Testis (tissue), 3 donors: Measurements from ENCODE around the gene ABCF2. TPM values are rescaled to one million over a fixed set of nuclear protein-coding genes. Genes with fewer than 3 reads are reported as not detected.

Experiments used
- DNase-seq: peaks from one replicate; pipeline ENCODE4 v3.0.0-alpha.2; 2019
- H3K27ac ChIP-seq, 2 donors: fragments of 200-600 bp; sonication (generic); one replicate each; pipeline ENCODE4 v1.5.1; 2019
- H3K27me3 ChIP-seq: fragments of 200-600 bp; sonication (generic); one replicate; pipeline ENCODE4 v1.5.1; 2019
- H3K36me3 ChIP-seq: fragments of 200-600 bp; sonication (generic); one replicate; pipeline ENCODE4 v1.5.1; 2017; ENCODE audit warnings: low read depth; ENCODE audit errors: missing control alignments
- H3K4me1 ChIP-seq: fragments of 200-600 bp; sonication (generic); one replicate; pipeline ENCODE4 v1.5.1; 2019
- H3K4me3 ChIP-seq, 2 donors: fragments of 200-600 bp; sonication (generic); one replicate each; pipeline ENCODE4 v1.5.1; 2017 to 2019
- H3K9me3 ChIP-seq: fragments of 200-600 bp; sonication (generic); one replicate; pipeline ENCODE4 v1.5.1; 2017
- POLR2A ChIP-seq: fragments of 450-650 bp; IDR thresholded peaks from one replicate; pipeline ENCODE4 v1.6.1; 2017; ENCODE audit warnings: antibody characterized with exemption, mild to moderate bottlenecking, moderate library complexity
- WGBS, 2 donors: methylation state at CpG; one replicate each; pipeline ENCODE4 v1.1.5; 2018; 5-methylcytosine and 5-hydroxymethylcytosine counted together
- intact Hi-C: fragments of 100-400 bp; cut with DNase I; formaldehyde crosslinking; loops from one replicate; pipeline ENCODE4 v1.15.1; 2023; ENCODE audit warnings: low total_unique reads
- polyA plus RNA-seq: library from polyadenylated mRNA; stranded (reverse); fragments of 350-450 nt; fragmentation: Illumina TruSeq; extraction: RNeasy Lipid Tissue Mini Kit (QIAGEN cat#74804); gene quantifications from one replicate; pipeline ENCODE4 v1.2.3, GENCODE V29; 2014; ENCODE audit warnings: low read depth, low replicate concordance; ENCODE audit not compliant: insufficient read depth
- total RNA-seq, 2 donors: library from RNA; depleted of rRNA; stranded (reverse); fragments of >200 nt; gene quantifications; one replicate each; pipeline ENCODE4 v1.2.3, GENCODE V29; 2016
- TF ChIP-seq, protein P1 (sequence below), 3 experiments: fragments of 450-650 bp in 2 of 3; fragments of 200-600 bp in 1 of 3; sonication (generic) in 1 of 3; IDR thresholded peaks; one replicate each; pipeline ENCODE4 v1.5.1; 2016 to 2019; ENCODE audit warnings: antibody characterized with exemption in 3 of 3, mild to moderate bottlenecking in 2 of 3, moderate library complexity in 1 of 3

The ABCF2 gene
- total and polyA plus RNA-seq, 3 donors from 2014 or later: 44.4 to 54.3 (median 49.4) TPM

DNA sequence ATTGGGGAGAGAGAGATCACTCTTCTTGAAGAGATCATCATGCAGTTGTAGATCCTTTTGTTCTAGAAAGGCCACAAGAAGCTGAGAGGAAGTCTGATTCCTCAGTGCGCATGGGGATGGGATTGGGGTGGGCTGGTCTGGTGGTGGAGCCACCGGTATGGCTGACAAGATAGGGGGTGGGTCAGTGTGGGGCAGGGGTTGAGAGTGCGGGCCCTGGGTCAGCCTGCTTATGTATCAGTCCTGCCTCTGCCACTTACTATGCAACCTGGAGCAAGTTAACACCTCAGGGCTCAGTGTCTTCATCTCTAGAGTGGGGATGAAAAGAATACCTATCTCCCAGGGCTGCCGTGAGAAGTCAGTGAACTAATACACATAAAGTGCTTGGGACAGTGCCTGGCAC lies 13.5 kb upstream of the ABCF2 start:
- Histone ChIP-seq H3K9me3 (no peaks in the 10 kb centered on the region), H3K4me1 (peaks cover 10% of the 10 kb centered on the region), H3K27ac (no peak overlapping the region), H3K36me3 (no peaks in the 10 kb centered on the region), H3K4me3 (no peak overlapping the region), H3K27me3 (no peaks in the 10 kb centered on the region)
- no peak for DNase-seq
- 75 to 77% methylated on average over 4 of the region's 4 CpGs for WGBS, 2 donors
- TF ChIP-seq, protein P1, sequence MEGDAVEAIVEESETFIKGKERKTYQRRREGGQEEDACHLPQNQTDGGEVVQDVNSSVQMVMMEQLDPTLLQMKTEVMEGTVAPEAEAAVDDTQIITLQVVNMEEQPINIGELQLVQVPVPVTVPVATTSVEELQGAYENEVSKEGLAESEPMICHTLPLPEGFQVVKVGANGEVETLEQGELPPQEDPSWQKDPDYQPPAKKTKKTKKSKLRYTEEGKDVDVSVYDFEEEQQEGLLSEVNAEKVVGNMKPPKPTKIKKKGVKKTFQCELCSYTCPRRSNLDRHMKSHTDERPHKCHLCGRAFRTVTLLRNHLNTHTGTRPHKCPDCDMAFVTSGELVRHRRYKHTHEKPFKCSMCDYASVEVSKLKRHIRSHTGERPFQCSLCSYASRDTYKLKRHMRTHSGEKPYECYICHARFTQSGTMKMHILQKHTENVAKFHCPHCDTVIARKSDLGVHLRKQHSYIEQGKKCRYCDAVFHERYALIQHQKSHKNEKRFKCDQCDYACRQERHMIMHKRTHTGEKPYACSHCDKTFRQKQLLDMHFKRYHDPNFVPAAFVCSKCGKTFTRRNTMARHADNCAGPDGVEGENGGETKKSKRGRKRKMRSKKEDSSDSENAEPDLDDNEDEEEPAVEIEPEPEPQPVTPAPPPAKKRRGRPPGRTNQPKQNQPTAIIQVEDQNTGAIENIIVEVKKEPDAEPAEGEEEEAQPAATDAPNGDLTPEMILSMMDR (IDR thresholded peaks at IDR 0.05): no peak
- intact Hi-C loops: no loop called here

GRCh38 chr7:151239837-151240459 lies 12.9 kb upstream of the ABCF2 start:
- Histone ChIP-seq H3K36me3 (no peaks in the 10 kb centered on the region), H3K9me3 (no peaks in the 10 kb centered on the region), H3K27ac (no peak overlapping the region), H3K27me3 (no peaks in the 10 kb centered on the region), H3K4me1 (peaks cover 6% of the 10 kb centered on the region), H3K4me3 (no peak overlapping the region)
- 52 to 62% methylated on average over 11 of the region's 11 CpGs for WGBS, 2 donors
- DNase-seq: no peak
- TF ChIP-seq, protein P1 (IDR thresholded peaks at IDR 0.05): no peak
- TF ChIP-seq POLR2A: no peak
- intact Hi-C loops: no loop called here

GRCh38 chr7:151238924-151239836 lies 12.2 kb upstream of the ABCF2 start:
- TF ChIP-seq, protein P1 (IDR thresholded peaks at IDR 0.05): no peak
- no peak for TF ChIP-seq POLR2A
- WGBS, 2 donors: 90 to 92% methylated on average over 20 to 25 of the region's 25 CpGs
- H3K27ac ChIP-seq: no peak overlapping the region
- no peaks in the 10 kb centered on the region for H3K9me3 ChIP-seq
- H3K4me1 ChIP-seq: no peaks in the 10 kb centered on the region
- no peak overlapping the region for H3K4me3 ChIP-seq
- DNase-seq: no peak
- no peaks in the 10 kb centered on the region for H3K36me3 ChIP-seq
- no peaks in the 10 kb centered on the region for H3K27me3 ChIP-seq
- intact Hi-C loops: no loop called here

GRCh38 chr7:151238190-151238810 lies 11.3 kb upstream of the ABCF2 start:
- H3K4me3 ChIP-seq: no peak overlapping the region
- H3K27me3 ChIP-seq: no peaks in the 10 kb centered on the region
- no peak overlapping the region for H3K27ac ChIP-seq
- no peaks in the 10 kb centered on the region for H3K9me3 ChIP-seq
- no peaks in the 10 kb centered on the region for H3K36me3 ChIP-seq
- DNase-seq: no peak
- intact Hi-C loops: no loop called here
- WGBS, 2 donors: 73 to 76% methylated on average over 3 to 11 of the region's 17 CpGs
- TF ChIP-seq POLR2A: no peak
- TF ChIP-seq, protein P1 (IDR thresholded peaks at IDR 0.05): no peak
- H3K4me1 ChIP-seq: peaks cover 8% of the 10 kb centered on the region
